HG03108 (cell line): ENCODE results near the gene DNAH10.

ENCODE experiments used
- ATAC-seq: cut with Tn5 transposase; IDR thresholded peaks from one replicate; pipeline ENCODE4 v1.9.1; 2021; ENCODE audit warnings: moderate library complexity; ENCODE audit not compliant: unreplicated experiment

Gene DNAH10

GRCh38 chr12:123743002-123743401 is 19.1 kb upstream of the DNAH10 start:
- no peak for ATAC-seq

DNA sequence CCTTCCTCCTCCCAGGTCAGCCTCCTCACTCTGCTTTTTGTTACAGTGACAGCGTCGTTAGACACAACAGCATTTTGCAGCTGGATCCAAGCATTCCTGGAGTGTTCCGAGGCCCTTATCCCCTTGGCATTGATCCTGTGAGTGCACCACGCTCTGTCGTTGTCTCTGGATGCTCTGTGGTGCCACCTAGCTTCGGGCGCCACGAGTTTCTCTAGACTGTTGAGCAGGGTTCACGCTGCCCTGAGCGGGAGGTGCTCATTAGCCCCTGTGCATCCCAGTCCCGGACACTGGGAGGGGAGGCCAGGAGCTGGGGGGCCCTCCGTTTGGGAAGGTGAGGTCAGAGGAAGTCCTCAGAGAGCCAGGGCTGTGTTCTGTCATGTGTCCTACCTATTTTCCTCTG is 17.3 kb upstream of the DNAH10 start:
- ATAC-seq, result no peak

GRCh38 chr12:123747309-123747708 is 14.8 kb upstream of the DNAH10 start:
- no peak for ATAC-seq

DNA sequence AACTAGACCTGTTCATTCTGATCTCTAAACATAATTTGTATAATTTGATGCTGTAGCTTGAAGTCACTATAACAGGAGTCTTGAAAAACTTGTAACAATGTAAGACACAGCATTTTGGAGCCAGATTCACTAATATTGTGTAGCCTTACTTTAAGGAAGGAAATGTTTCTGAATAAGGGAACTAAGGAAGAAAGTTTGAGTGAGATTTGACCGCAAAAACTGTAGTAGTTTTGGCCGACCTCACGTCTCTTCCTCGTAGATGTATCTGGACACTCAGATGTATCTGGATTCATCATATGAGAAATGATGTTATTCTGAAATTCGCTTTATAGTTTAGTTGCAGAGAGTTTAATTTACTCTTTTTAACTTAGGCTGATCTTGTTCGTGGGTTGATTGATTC is 13.9 kb upstream of the DNAH10 start:
- ATAC-seq, result no peak

DNA sequence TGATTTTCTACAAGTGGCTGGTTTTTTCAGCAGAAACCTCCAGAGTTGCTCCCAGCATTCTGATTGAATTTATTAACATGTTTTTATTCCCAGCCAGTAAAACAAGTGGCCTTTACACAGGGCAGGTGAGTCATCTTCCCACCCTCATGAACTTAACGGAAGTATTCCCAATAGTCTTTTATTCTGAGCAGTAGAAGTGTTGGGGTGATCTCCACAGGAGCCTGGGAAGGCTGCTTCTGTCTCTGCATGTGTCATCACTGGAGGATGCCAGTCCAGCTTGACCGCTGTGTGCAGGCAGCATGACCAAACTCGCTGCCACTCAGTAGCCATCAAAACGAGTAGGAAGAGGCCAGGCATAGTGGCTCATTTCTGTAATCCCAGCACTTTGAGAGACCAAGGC is 13.4 kb upstream of the DNAH10 start:
- no peak for ATAC-seq

GRCh38 chr12:123749355-123749754 is 12.7 kb upstream of the DNAH10 start:
- ATAC-seq, result no peak

DNA sequence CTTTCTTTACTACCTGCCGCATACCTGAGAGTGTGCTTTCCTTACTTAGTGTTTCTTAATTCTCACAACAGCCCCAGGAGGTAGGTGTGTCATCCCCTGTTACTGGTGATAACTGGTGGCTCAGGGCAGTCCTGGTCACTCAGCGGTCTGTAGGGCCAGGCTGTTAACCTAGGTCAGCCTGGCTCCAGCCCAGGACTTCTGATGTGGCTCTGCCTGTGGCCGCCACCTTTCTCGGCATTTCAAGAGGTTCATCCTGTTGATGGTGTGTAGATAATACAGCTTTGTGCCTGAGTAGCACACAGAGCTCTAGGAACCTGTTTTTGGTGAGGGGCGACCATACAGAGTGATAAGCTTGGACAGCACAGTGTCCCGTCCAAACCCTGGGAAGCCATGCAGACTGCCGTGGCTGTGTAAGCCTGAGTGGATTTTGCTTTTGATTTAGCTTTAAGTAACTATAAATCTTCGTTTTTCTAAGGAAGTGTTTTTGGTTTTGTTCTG is 11.9 kb upstream of the DNAH10 start:
- ATAC-seq, result no peak

DNA sequence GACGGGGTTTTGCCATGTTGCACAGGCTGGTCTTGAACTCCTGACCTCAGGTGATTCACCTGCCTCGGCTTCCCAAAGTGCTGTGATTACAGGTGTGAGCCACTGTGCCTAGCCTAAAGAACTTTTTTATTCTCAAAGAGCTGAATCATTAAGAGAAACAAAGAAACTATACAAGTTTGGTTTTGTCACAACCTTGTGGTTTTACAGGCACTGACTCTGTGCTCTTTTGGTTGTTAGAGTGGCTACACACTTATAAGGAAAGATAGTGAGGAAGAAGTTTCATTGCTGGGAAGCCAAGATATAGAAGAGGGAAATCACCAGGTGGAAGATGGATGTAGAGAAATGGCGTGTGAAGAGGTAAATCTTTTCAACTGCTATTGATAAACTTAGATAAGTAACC is 10.1 kb upstream of the DNAH10 start:
- ATAC-seq, result no peak

DNA sequence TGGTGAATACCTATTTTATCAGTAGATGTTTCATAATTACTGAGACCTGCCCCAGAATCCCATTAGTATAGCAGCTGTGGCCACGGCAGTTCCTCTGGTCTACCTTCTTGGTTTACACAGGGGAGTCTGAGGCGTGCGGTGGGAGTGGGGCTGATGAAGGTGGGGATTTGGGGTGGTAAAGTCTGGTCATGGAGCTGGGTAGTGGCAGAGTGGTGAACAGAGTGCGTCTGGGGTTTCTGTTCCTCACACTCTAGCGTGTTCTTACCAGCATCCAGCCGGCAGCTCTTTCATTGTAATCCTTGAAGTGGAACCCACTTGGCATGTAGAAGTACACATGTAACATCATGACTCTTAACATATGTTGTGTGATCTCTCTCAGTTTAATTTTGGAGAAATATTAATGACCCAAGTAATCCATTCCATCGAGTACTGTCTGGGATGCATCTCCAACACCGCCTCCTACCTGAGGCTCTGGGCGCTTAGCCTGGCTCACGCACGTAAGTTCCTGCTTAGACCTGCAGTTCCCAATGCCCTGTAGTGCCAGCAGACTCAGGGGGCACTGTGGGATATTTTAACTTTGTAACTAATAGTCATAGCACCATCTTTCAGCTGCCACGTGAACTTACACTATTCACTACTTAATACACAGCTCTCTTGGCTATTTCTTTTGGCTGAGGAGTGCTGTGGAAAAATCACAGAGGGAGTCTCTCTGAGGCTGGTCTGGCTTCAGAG is 7.9 kb upstream of the DNAH10 start:
- ATAC-seq, result no peak

DNA sequence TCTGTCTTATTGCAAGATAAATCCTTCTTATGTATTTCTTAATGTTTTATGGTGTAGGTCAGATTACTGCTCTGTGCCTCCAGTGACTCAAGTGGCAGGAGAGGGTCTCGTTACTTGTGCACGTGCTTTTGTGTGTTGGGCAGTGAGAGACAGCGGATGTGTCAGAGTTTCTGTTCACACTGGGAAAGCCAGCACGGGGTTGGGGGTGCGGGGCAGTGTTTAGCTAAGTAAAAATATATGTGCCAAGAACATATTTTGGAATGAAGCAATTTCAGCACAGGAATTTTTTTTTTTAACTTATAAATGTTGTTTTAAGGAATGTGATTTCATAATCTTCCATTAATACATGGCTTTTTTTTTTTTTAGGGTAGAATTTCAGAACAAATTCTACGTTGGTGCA is 4.5 kb upstream of the DNAH10 start:
- ATAC-seq, result no peak

DNA sequence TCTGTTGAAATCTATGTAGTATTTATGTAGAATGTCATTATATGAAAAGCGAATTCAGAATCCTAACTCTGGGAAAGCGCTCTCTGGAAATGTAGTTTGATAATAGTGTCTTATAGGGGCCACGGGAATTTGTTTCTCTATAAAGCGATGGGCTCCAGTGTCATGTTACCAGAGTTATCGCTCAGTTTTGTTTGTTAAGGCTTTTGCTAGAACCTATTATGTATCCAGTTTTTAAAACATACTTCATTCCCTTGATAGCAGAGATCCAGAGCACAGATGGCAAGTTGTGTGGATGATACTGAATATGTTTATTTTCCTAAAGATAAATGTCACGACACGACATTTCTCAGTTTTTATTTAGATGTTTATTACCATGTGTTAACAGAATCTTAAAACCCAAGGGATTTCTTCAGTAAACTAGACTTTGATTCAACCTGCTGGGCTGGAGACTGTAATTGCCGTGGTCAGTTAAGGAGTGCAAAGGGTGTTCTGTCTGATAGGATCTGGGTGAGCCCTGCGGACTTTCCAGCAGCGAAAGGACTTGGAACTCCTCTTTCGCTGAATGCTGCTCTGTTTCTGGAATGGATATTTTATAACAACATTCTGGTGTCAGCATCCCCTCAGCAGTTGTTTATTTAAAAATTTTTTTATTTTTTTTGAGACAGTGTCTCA is 1.7 kb upstream of the DNAH10 start:
- no peak for ATAC-seq

GRCh38 chr12:123762715-123763052 is 583 bp downstream of the DNAH10 start:
- no peak for ATAC-seq

- no peak for ATAC-seq
Measured at GRCh38 chr12:123763093-123763492, 992 bp downstream of the DNAH10 start.

GRCh38 chr12:123764109-123764508 is 2.0 kb downstream of the DNAH10 start:
- ATAC-seq, result no peak

DNA sequence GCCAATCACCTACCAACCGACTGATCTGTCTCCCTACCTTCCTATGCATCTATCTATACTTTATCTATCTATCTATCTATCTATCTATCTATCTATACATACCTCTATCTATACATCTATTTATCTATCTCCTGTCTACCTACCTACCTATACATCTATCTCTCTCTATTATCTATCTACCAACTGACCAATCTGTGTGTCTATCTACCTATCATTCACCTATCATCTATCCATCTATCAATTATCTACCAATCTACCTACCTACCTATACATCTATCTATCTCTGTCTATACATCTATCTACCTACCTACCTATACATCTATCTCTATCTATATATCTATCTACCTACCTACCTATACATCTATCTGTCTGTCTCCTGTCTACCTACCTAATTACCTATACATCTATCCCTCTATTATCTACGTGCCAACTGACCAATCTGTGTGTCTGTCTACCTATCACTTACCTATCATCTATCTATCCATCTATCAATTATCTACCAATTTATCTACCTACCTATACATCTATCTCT is 3.5 kb downstream of the DNAH10 start:
- ATAC-seq, result no peak

DNA sequence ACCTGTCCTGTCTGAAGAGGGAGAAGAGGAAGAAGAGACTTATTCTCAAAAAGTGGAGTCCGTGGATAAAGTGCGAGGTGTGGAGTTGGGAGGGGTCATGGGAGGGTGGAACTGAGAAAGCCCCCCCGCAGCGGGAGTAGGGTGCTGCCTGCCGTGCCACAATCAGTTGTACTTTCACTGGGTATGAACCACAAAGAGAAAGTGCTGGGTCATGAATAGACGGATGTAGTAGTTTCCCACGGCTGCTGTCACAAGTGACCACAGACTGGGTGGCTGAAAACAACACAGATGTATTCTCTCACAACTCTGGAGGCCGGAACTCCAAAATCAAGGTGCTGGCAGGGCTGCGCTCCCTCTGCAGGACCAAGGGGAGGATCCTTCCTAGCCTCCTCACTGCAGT is 5.5 kb downstream of the DNAH10 start:
- ATAC-seq, result peak; percentile 93

GRCh38 chr12:123771261-123771660 is 9.2 kb downstream of the DNAH10 start:
- ATAC-seq, result no peak

DNA sequence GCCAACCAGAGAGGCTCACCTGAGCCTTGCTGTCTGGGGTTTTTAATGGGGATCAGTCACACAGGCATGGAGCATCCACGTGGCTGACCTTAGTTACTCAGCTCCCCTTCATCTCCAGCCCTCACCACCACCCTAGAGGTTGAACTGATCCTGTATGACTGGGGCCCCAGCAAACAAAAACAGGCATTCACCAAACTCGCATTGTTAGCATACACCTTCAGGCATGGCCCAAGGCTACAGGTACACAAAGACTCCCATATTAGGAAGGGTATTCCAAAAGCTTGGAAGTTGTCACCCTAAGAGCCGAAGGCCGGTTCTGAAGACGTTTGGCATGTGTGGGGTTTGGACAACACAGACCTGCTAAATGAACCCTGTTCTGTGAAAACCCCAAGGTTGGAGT is 10.0 kb downstream of the DNAH10 start:
- no peak for ATAC-seq

DNA sequence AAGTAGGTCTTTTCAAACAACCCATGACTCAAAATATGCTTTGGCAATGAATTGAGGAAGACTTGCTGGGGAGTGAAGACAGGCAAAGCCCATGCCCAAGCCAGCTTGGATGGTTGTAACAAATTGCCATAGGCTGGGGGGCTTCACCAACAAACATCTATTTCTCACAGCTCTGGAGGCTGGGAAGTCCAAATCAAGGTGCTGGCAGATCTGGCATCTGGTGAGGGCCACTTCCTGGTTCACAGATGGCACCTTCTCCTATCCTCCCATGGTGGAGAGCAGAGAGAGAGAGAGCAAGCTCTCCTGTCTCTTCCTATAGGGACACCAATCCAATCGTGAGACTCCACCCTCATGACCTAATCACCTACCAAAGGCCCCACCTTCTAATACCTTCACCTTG is 11.3 kb downstream of the DNAH10 start:
- ATAC-seq, result no peak

DNA sequence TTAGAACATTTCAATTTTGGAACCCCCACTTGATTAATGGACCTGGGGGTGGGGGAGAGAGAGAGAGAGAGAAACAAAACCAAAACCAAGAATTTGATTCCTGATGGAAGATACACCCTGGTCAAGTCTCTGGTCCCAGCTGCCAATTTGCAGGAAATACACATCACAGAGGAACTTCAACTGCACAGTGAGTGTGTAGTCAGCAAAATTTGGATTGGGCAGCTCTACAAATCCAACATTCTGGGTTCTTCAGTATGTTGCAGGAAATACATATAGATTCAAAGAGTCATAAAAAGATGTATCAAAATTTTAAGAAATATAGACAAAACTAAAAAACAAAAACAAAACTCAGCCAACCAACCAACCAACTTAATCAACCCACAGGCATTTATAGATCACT is 17.4 kb downstream of the DNAH10 start:
- ATAC-seq, result no peak

GRCh38 chr12:123782997-123783792 is 21.1 kb downstream of the DNAH10 start:
- no peak for ATAC-seq

DNA sequence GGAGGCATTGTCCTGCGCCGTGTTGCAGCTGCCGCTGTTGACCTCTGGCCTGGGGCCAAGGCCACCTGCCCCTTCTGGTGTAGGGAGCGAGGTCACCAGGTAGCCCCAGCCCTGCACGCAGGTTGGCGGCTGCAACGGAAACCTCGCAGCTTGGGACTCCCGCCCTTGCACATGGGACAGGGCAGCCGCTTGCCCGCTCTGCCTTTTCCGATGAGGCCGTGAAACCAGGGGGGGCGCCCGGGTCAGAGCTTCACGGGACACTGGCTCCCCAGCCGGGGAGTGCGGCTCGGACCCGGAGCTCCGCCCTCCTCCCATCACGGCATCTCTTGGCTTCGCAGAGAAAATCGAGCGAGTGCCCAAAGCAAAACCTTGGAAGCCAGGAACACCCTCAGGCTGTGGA is 25.4 kb downstream of the DNAH10 start:
- no peak for ATAC-seq
